Activated T-cell treated with anti-CD3 and anti-CD28 coated beads, Interleukin-2, amount 50 U/mL, for 24 hours (primary cell): ENCODE measurements around the gene KIF1A.

Experiments used
- DNase-seq: peaks from one replicate; pipeline ENCODE4 v3.0.0-alpha.2; 2020
- H3K27ac Mint-ChIP-seq: 2 replicates; pipeline ENCODE4 v1.8.0; 2020; ENCODE audit warnings: mild to moderate bottlenecking, mixed read lengths
- H3K27me3 Mint-ChIP-seq: 2 replicates; pipeline ENCODE4 v1.8.0; 2020; ENCODE audit warnings: mixed read lengths
- H3K36me3 Mint-ChIP-seq: 2 replicates; pipeline ENCODE4 v1.8.0; 2020; ENCODE audit warnings: low read depth, mixed read lengths
- H3K4me1 Mint-ChIP-seq: 2 replicates; pipeline ENCODE4 v1.8.0; 2020; ENCODE audit warnings: low read depth, mixed read lengths
- H3K4me3 Mint-ChIP-seq: 2 replicates; pipeline ENCODE4 v1.8.0; 2020; ENCODE audit warnings: mild to moderate bottlenecking, moderate library complexity, mixed read lengths
- H3K9me3 Mint-ChIP-seq: 2 replicates; pipeline ENCODE4 v1.8.0; 2020; ENCODE audit warnings: mixed read lengths

The KIF1A gene

GRCh38 chr2:240717681-240718581, 102.1 kb downstream of the KIF1A start:
- no peak overlapping the region for H3K4me3 Mint-ChIP-seq
- H3K36me3 Mint-ChIP-seq = no peaks in the 10 kb centered on the region
- no peak overlapping the region for H3K27ac Mint-ChIP-seq
- DNase-seq = no peak
- H3K9me3 Mint-ChIP-seq = no peaks in the 10 kb centered on the region
- no peaks in the 10 kb centered on the region for H3K4me1 Mint-ChIP-seq
- no peaks in the 10 kb centered on the region for H3K27me3 Mint-ChIP-seq

- Mint-ChIP-seq H3K4me3 (no peak overlapping the region), H3K27ac (no peak overlapping the region), H3K4me1 (no peaks in the 10 kb centered on the region), H3K27me3 (no peaks in the 10 kb centered on the region), H3K36me3 (no peaks in the 10 kb centered on the region), H3K9me3 (no peaks in the 10 kb centered on the region)
- no peak for DNase-seq
These were observed 102.8 kb downstream of the KIF1A start for GRCh38 chr2:240717181-240717641.

- Mint-ChIP-seq H3K27me3 (no peaks in the 10 kb centered on the region), H3K4me1 (no peaks in the 10 kb centered on the region), H3K27ac (no peak overlapping the region), H3K36me3 (no peaks in the 10 kb centered on the region), H3K4me3 (no peak overlapping the region), H3K9me3 (no peaks in the 10 kb centered on the region)
- DNase-seq = no peak
These were observed 103.8 kb downstream of the KIF1A start for GRCh38 chr2:240716130-240716798.

- Mint-ChIP-seq H3K27ac (no peak overlapping the region), H3K4me3 (no peak overlapping the region), H3K27me3 (no peaks in the 10 kb centered on the region), H3K36me3 (no peaks in the 10 kb centered on the region), H3K9me3 (no peaks in the 10 kb centered on the region), H3K4me1 (no peaks in the 10 kb centered on the region)
- no peak for DNase-seq
These were observed 105.0 kb downstream of the KIF1A start for GRCh38 chr2:240714747-240715725.

- Mint-ChIP-seq H3K27me3 (no peaks in the 10 kb centered on the region), H3K4me1 (no peaks in the 10 kb centered on the region), H3K27ac (no peak overlapping the region), H3K36me3 (no peaks in the 10 kb centered on the region), H3K4me3 (no peak overlapping the region), H3K9me3 (no peaks in the 10 kb centered on the region)
- DNase-seq = no peak
These were observed 105.9 kb downstream of the KIF1A start for GRCh38 chr2:240713928-240714746.

DNA sequence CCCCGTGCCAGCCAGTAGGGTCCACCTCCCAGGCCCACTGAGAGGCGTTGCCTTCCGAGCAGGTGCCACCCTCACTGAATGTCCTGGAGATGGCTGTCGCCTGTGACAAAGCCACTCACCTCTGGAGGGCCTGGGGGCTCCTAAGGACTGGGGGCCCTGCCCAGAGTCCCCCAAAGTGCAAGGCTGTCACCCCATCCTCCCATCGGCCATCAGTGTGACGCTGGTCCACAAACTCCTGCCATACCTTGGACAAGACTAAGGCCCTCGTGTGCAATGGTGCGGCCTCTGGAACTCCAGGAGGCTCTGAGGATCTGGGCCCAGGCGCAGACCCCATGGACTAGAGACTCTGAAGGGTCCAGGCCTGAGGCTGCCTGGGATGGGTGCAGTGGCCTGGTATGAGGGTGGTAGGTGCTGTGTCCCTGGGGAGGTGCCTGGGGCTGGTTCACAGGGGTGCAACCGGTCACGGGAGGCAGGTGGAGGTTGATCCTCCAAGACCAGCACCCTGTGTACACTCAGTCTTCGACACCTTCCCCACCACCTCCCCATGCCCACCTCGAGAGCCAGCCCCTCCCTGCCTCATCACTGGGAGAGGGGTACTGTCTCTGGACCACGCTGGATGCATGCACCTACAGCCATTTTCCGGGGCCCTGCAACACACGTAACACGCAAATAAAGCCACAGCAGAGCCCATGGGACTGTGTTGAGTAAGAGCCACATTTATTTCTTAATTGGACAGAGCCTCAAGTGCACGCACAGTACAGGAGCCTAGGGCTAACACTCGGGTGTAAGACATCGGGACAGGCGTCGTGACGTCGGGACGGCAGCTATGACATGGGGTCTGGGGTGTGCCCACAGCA, 106.7 kb downstream of the KIF1A start:
- Mint-ChIP-seq H3K4me3 (no peak overlapping the region), H3K36me3 (no peaks in the 10 kb centered on the region), H3K27me3 (no peaks in the 10 kb centered on the region), H3K27ac (no peak overlapping the region), H3K9me3 (no peaks in the 10 kb centered on the region), H3K4me1 (no peaks in the 10 kb centered on the region)
- DNase-seq = no peak

- DNase-seq = no peak
- Mint-ChIP-seq H3K4me1 (no peaks in the 10 kb centered on the region), H3K27ac (no peak overlapping the region)
These were observed 107.9 kb downstream of the KIF1A start for GRCh38 chr2:240712121-240712520.

GRCh38 chr2:240711701-240712100, 108.3 kb downstream of the KIF1A start:
- no peaks in the 10 kb centered on the region for H3K27me3 Mint-ChIP-seq
- H3K36me3 Mint-ChIP-seq = no peaks in the 10 kb centered on the region
- no peaks in the 10 kb centered on the region for H3K9me3 Mint-ChIP-seq
- H3K4me1 Mint-ChIP-seq = no peaks in the 10 kb centered on the region
- no peak overlapping the region for H3K27ac Mint-ChIP-seq
- H3K4me3 Mint-ChIP-seq = no peak overlapping the region
- no peak for DNase-seq

More at GRCh38 chr2:240712121-240712520, 107.9 kb downstream of the KIF1A start:
- Mint-ChIP-seq H3K27me3 (no peaks in the 10 kb centered on the region), H3K9me3 (no peaks in the 10 kb centered on the region), H3K4me3 (no peak overlapping the region), H3K36me3 (no peaks in the 10 kb centered on the region)

DNA sequence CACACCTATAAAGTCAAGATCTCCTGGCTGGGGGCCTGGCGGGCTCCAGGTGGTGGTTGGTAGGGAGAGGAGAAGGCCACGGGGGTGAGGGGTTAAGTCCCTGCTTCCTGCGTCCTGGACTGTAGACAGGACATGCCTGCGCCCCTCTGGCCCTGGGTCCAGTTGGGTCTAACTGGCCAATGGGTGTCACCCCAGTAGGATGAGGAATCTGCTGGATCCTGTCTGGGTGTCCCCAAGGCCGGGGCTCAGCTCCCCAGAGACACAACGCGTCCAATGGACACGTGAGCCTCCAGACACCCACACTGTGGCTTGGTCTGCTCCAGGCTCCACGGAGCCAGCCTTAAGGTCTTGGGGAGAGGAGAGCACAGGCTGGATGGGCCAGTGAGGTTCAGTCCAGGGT, 108.7 kb downstream of the KIF1A start:
- no peak for DNase-seq
- Mint-ChIP-seq H3K27me3 (no peaks in the 10 kb centered on the region), H3K27ac (no peak overlapping the region), H3K4me1 (no peaks in the 10 kb centered on the region), H3K9me3 (no peaks in the 10 kb centered on the region), H3K4me3 (no peak overlapping the region), H3K36me3 (no peaks in the 10 kb centered on the region)

GRCh38 chr2:240708457-240708856, 111.6 kb downstream of the KIF1A start:
- H3K27ac Mint-ChIP-seq = no peak overlapping the region
- H3K9me3 Mint-ChIP-seq = no peaks in the 10 kb centered on the region
- H3K27me3 Mint-ChIP-seq = peaks cover 14% of the 10 kb centered on the region
- H3K36me3 Mint-ChIP-seq = no peaks in the 10 kb centered on the region
- no peak for DNase-seq
- no peak overlapping the region for H3K4me3 Mint-ChIP-seq
- H3K4me1 Mint-ChIP-seq = peaks cover 13% of the 10 kb centered on the region

- Mint-ChIP-seq H3K4me3 (no peak overlapping the region), H3K9me3 (no peaks in the 10 kb centered on the region), H3K27ac (no peak overlapping the region), H3K36me3 (no peaks in the 10 kb centered on the region), H3K4me1 (peaks cover 13% of the 10 kb centered on the region), H3K27me3 (peaks cover 19% of the 10 kb centered on the region)
- DNase-seq = no peak
These were observed 112.2 kb downstream of the KIF1A start for GRCh38 chr2:240707821-240708220.

- no peaks in the 10 kb centered on the region for H3K36me3 Mint-ChIP-seq
- H3K9me3 Mint-ChIP-seq = no peaks in the 10 kb centered on the region
- H3K27ac Mint-ChIP-seq = no peak overlapping the region
- H3K4me3 Mint-ChIP-seq = no peak overlapping the region
- no peak for DNase-seq
- H3K27me3 Mint-ChIP-seq = peaks cover 23% of the 10 kb centered on the region
- H3K4me1 Mint-ChIP-seq = peaks cover 13% of the 10 kb centered on the region
These were observed 112.8 kb downstream of the KIF1A start for GRCh38 chr2:240707043-240707756.
